ENCODE measurements around the gene KCNN1. TPM values are rescaled to one million over a fixed set of nuclear protein-coding genes. Genes with fewer than 3 reads are reported as not detected.
A peak's percentile ranks its signal among the peaks of the same experiment; 100 is the strongest.
"Not testable (repeated sequence)": the region's sequence is repeated elsewhere in the genome, so short reads cannot be mapped to it uniquely, and the experiment has no call there.

KCNN1 gene
- total RNA-seq, result under 0.01 and 0.25 TPM in 2 replicates

DNA sequence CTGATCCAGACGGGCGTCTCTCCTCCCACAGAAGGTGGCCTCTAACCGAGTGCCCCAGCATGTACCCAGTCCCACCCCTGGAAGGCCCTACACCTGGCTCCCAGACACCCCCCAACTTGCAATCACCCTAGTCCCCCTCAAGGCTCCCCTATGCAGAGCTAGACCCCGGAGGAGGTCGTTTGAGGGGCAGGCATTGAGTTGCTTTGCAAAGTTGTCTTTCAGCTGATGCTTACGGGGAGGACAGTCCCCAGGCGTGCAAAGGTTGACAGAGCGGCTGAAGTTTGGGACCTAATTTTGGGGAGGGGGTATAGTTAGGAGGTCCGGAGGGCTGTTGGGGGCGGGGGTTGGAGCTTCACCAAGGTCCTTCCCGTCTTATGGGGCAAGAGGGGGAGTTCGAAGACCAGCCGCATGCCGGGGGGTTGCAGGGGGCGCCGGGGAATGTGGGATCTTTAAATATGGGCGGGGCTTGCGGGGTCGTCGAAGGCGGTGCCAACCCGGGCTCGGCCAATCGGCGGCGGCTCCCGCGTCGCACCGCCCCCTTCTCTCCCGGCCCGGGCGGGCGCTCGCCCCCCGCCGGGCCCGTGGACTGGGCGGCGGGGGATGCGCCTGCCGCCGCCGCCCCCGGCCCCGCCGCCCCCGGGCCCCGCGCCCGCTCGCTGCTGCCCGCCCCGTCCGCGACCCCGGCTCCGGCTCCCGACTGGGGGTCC lies at the start of gene KCNN1:
TSS of gene KCNN1 (plus strand) at position 558 of the 707 bp plus-strand sequence. CDS start 6,782 bp downstream, outside the sequence.
- DNase-seq (ENCODE audit: low read depth in 2 of 2), result no peak

DNA sequence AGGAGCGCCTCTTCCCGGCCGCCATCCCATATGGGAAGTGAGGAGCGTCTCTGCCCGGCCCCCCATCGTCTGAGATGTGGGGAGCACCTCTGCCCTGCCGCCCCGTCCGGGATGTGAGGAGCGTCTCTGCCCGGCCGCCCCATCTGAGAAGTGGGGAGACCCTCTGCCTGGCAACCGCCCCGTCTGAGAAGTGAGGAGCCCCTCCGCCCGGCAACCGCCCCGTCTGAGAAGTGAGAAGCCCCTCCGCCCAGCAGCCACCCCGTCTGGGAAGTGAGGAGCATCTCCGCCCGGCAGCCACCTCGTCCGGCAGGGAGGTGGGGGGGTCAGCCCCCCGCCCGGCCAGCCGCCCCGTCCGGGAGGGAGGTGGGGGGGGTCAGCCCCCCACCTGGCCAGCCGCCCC lies 48.8 kb upstream of the KCNN1 start:
- DNase-seq (ENCODE audit: low read depth in 2 of 2), result not testable (repeated sequence)

DNA sequence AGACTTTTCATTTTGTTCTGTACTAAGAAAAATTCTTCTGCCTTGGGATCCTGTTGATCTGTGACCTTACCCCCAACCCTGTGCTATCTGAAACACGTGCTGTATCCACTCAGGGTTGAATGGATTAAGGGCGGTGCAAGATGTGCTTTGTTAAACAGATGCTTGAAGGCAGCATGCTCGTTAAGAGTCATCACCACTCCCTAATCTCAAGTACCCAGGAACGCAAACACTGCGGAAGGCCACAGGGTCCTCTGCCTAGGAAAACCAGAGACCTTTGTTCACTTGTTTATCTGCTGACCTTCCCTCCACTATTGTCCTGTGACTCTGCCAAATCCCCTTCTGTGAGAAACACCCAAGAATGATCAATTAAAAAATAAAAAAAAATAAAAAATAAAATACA lies 47.8 kb upstream of the KCNN1 start:
- not testable (repeated sequence) for DNase-seq (ENCODE audit: low read depth in 2 of 2)

DNA sequence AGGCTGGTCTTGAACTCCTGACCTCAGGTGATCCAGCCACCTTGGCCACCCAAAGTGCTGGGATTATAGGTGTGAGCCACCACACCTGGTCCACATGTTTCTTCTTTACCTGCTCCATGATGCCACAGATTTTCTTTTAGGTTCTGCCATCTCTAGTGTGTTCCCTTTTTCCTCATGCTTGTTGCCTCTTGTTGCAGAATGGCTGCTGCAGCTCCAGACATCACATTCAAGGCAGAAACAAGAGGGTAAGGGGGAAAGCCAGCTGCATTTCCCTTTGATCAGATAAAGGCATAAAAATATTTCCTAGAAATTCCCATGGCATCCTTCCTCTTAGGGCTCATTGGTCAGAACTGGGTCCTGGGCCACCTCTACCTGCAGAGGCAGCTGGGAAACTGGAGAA lies 46.4 kb upstream of the KCNN1 start:
- DNase-seq (ENCODE audit: low read depth in 2 of 2), result no peak

DNA sequence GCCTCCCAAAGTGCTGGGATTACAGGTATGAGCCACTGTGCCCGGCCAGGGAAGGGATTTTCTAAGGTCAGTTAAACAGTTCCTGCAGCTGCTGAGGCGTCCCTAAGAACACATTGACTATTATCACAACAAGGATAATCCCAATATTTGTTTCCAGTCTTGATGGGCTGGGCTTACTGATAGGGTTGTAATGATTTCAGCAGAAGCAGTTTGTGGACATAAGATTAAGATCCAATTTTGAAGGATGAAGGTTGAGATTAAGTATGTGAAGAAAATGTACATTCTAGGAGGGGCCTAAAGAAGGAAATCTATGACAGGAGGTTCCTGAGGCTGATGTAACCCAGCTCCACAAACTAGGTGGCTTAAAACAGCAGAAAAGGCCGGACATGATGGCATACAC lies 44.8 kb upstream of the KCNN1 start:
- no peak for DNase-seq (ENCODE audit: low read depth in 2 of 2)

DNA sequence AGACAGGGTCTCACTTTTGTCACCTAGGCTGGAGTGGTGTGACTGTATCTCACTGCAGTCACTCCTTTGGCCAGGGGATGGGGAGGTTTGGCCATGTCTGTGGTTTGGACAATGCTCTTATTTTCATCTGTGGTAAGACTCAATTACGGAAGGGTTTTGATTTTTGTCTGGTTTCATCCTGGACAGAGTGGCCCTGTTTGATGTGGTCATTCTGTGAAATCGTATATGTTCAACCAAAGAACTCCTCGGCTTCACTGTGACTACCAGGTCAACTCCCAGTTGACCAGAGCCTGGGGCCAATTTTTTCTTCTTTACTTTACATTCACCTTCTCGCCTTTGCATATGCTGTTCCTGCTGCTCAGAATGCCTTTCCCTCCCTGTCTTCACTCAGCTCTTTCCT lies 40.9 kb upstream of the KCNN1 start:
- no peak for DNase-seq (ENCODE audit: low read depth in 2 of 2)

DNA sequence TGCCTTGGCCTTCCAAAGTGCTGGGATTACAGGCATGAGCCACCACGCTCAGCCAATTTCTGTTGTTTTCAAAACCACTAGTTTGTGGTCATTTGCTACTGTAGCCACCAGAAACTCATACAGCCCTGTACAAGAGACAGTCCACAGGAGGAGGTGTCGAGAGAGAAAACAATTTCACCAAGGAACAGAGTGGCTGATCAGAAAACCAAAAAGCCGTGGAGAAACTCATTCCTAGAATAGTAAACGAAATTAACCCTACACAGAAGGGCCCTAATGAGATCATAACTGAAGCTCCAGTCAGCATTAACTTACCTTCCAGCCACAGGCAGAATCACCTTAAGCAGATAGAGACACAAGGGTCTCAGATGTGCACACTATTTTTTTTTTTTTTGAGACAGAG lies 37.9 kb upstream of the KCNN1 start:
- no peak for DNase-seq (ENCODE audit: low read depth in 2 of 2)

DNA sequence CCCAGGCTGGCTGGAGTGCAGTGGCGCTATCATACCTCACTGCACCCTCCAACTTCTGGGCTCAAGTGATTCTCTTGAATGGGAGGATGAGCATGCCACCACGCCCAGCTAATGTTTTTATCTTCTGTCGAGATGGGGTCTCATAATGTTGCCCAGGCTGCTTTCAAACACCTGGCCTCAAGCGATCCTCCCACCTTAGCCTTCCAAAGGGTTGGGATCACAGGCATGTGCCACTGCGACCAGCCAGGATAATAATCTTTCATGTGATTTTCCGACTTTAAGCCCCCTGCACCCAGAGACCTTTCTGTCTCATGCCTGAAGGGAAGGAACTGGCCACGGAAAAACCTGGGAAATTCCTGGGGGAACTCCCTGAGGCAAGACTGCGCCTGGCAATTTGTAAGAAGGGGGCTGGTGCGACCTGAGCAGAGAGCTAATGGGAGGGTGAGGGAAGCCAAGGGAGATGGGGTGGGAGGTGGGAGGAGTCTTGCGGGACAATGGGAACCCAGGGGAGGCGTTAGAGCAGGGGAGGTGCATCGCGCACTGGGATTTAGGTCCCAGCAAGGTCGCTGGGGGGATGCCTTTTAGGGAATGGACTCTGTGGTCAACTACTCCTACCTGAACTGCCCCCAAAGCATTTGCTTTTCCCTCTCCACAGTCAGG lies 35.2 kb upstream of the KCNN1 start:
- peak in 1 of 2 donors; percentile 28 for DNase-seq (ENCODE audit: low read depth in 2 of 2)

DNA sequence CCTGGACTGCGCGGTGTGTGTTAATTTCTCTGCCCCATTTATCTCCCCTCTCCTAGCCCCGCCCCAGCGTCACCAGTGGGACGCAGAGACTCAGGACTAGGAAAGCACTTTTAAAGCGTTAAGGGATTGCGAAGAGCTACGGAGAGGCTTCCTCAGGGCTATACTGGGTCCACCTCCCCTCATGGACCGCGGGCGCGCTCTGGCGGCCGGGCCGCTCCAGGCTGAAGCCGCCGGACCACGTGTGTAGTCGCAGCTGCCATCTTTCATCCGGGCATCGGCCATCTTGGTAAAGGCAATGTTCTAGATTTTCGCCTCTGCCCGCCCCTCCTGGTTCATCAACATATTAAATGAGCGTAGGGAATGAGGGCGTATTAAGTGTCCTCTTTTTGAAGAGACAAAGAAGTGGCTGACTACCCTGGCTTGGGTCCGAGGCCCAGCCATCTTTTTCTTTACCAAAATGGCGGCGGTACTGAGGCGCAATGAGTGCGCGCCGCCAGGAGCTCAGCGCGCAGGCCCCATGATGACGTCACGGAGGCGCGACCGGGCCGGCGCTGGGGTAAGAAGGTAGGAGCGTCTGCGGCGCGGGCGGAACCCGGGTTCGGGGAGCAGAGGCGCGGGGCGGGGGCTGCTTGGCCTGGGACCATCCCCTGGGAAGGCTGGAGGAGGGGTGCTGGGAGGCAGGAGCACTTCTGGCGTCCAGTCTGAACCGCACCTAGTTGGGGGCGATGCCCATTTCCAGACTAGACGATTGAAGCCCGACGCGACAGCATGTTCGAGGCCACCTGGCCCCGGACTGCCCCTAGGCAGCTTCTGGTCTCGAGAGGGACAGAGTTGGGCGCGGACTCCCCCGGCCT lies 34.2 kb upstream of the KCNN1 start, which contains the start of gene CCDC124:
TSS of gene CCDC124 (plus strand) at position 531 of the 854 bp plus-strand sequence. CDS start 3,406 bp downstream, outside the sequence.
- DNase-seq (ENCODE audit: low read depth in 2 of 2), result peak; percentile 74 to 93

DNA sequence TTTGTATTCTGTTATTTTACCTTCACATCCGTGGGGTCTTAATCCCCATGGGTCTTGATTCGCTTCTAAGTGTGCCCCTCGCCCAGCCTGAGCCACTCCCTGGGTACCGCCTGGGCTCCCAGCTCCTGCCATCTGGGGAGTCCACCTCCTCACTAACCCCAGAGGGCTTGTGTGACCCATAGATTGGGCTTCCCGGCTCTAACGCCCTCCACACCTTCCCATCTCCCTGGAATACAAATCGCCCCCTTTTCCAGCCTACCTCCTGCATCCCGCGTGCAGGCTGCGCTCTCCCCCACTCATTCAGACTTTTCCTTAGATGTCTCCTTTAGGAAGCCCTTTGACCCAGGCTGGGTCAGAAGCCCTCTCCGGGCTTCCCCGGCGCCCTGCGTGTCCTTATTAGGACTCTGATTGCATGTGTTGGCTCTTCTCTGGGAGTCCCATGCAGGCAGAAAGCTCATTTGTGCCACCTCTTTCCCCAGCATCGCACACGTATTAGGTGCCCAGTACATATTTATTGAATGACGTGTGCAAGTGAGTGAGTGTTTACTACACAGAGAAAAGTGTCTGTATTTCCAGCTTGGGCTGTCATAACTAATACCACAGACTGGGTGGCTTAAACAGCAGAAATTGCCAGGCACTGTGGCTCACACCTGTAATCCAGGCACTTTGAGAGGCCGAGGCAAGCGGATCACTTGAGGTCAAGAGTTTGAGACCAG lies 33.3 kb upstream of the KCNN1 start:
- peak in 1 of 2 donors; percentile 10 for DNase-seq (ENCODE audit: low read depth in 2 of 2)

DNA sequence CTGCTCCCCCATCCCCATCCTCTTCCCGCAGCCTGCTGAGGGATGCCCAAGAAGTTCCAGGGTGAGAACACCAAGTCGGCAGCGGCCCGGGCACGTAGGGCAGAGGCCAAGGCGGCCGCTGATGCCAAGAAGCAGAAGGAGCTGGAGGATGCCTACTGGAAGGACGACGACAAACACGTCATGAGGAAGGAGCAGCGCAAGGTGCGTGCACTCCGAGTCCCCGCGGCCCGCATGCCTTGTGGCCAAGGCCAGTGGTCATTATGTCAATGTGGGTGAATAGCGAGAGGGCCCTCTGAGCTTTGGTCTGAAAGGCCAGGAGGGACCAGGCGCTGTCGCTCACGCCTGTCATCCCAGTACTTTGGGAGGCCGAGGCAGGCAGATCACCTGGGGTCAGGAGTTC lies 30.5 kb upstream of the KCNN1 start:
- no peak for DNase-seq (ENCODE audit: low read depth in 2 of 2)

DNA sequence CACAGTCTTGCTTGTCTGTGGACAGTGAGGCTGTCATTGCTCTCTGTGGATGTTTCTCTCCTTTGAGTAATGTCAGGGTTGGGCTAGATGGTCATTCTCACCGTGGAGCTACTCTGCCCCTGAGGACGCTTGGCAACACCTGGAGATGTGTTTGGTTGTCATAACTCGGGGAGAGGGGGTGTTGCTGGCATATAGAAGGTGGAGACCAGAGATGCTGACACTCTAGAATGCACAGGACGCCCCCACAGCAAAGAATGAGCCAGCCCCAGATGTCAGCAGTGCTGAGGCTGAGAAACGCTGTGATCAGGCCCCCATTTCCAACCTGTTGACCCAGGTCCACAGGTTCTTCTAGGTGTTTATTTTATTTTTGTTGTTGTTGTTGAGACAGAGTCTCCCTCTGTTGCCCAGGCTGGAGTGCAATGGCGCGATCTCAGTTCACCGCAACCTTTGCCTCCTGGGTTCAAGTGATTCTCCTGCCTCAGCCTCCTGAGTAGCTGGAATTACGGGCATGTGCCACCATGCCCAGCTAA lies 29.5 kb upstream of the KCNN1 start:
- DNase-seq (ENCODE audit: low read depth in 2 of 2), result no peak

DNA sequence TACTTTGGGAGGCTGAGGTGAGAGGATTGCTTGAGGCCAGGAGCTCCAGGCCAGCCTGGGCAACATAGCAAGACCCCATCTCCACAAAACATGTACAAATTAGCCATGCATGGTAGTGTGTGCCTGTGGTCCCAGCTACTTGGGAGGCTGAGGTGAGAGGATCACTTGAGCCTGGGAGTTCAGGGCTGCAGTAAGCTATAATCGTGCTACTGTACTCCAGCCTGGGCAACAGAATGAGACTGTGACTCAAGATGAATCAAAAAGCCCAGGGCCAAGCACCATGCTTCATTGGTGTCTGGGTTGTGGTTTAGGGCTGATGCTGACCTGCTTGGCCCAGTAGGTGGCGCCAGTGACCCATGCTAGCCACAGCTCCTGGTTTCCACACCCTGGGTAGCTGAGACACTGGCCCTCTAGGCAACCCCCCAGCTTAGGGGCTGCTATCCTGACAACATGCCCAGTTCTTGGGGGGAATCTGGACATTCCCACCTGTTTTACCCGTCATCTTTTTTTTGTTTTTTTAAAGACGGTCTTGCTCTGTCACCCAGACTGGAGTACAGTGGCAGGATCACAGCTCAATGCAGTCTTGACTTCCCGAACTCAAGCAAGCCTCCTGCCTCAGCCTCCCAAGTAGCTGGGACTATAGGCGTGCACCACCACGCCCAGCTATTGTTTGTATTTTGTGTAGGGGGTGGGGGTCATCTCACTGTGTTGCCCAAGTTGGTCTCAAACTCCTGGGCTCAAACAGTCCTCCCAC lies 28.6 kb upstream of the KCNN1 start:
- DNase-seq (ENCODE audit: low read depth in 2 of 2), result peak; percentile 34 to 68

DNA sequence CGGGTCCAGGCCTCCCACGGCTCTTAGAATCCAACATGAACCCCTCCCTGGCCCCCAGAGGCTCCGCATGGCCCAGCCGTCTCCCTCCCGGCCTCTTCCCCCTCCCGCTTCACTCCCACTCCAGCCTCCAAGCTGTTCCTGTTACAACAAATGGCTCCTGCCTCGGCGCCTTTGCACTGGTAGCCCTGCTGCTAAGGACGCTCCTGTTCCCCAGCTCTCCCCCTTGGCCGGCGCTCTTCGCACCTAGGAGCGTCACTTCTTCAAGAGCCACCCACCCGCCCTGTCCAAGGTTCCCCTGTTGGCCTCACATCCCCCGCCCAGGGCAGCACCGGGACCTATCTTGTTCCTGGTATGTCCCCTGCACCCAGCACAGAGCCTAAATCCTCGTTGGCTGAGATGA lies 24.7 kb upstream of the KCNN1 start:
- DNase-seq (ENCODE audit: low read depth in 2 of 2), result no peak

DNA sequence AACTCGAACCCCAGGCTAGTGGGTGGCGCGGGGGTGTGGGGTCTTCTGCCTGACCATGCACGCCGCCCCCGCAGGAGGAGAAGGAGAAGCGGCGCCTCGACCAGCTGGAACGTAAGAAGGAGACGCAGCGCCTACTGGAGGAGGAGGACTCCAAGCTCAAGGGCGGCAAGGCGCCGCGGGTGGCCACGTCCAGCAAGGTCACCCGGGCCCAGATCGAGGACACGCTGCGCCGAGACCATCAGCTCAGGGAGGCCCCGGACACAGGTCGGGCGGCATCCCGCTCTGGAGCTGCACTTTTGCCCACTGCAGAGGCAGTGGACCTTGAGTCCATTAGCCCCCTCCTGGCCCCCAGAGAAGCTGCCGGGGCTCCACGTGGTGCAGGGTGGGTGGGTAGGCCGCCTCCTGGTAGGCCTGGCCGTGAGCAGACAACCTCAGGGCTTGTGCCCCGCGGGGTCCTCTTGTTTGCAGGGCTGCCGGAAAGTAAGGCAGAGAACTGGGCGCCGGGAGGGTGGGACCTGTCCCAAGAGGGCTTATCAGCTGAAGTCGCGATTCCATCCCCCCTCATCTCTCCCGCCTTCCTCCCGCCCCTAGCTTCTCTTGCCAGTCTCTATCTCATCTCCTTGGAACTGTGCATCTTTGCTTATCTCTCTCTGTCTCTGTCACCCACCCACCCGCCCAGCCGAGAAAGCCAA lies 24.2 kb upstream of the KCNN1 start:
- DNase-seq (ENCODE audit: low read depth in 2 of 2), result no peak

DNA sequence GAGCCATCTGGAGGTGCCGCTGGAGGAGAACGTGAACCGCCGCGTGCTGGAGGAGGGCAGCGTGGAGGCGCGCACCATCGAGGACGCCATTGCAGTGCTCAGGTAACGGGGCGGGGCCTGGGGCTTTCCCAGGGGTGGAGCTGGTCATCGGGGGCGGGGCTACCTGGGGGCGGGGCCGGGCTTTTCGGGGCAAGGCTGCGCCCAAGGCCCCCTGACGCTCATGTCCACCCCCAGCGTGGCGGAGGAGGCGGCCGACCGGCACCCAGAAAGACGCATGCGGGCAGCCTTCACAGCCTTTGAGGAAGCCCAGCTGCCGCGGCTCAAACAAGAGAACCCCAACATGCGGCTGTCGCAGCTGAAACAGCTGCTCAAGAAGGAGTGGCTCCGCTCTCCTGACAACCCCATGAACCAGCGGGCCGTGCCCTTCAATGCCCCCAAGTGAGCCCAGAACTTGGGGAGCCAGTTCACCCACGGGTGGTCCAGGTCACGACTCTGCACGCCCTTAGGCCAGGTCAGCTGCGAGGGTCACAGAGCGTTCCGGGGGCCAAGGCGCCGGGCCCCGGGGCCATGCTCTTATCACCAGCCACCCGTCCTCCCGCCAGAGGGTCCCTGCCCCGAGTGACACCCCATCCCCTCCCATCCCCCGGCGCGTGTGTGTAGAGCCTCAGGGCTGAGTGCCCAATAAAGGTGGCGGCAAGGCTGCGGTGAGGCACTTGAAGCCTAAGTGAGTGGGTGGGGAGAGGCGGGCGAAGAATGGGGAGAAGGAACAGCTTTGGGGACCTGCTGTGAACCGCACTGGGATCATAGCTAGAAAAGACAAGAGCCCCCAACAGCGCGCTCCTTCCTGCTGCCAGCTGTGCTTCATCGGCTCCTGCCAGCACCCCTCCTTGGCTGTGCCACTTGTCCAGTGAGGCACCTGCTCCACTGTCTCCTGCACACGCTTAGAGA lies 23.4 kb upstream of the KCNN1 start:
- DNase-seq (ENCODE audit: low read depth in 2 of 2), result no peak

DNA sequence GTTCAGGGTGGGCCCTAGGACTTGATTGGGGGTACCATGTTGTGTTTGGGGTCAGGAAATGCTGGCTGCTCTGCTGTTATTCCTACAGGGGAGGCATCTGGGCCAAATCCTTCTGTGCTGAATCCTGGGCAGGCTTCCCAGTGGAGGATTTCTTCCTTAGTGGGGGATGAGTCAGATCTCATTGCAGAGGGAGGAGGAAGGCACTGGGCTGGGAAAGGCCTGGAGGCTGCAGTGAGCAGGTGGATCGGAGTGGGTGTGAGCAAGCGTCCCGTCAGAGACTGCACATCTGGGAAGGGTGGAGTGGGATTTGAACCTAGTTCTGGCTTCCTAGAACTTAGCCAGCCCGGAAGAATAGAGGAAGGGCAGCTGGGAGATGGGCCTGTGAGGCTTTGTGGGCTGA lies 22.6 kb upstream of the KCNN1 start:
- DNase-seq (ENCODE audit: low read depth in 2 of 2), result peak in 1 of 2 donors; percentile 13

DNA sequence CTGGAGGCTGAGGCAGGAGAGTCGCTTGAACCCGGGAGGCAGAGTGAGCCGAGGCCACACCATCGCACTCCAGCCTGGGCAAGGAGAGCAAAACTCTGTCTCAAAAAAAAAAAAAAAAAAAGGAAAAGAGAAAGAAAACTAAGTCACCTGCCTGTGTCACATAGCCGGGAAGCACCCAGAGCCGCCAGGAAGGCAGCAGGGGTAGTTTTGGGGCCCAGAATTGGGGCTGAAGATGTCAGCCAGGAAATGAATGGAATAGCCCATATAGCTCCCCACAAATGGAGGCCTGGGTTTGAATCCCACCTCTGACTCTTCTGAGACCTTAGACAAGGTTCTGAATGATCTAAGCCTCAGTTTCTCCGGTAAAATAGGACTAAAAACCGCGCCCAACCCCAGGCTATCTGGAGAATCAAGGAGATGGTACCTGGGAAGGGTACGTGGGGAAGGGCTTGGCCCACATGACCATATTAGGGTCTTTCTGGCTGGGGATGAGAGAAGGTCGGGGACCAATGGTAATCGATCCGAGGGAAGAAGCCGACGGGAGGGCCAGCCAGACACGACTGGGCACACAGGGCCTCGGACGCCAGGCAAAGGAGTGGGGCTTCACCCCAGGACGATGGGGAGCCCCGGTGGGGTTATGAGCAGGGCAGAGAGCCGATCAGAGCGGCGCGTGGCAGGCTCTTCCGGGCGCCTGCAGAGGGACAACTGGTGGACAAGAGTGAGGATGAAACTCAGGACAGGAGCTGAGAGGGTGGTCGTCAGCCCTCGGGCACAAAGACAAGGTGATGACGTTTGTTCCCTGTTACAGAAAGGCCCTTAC lies 19.7 kb upstream of the KCNN1 start:
- no peak for DNase-seq (ENCODE audit: low read depth in 2 of 2)

All from dermis microvascular lymphatic vessel endothelial cell (primary cell).